CD14-positive monocyte (primary cell): ENCODE measurements around the gene CAMTA1. TPM values are rescaled to one million over a fixed set of nuclear protein-coding genes. Genes with fewer than 3 reads are reported as not detected.

ENCODE experiments used
- DNase-seq, 3 donors: peaks; one replicate each; pipeline ENCODE4 v3.0.0-alpha.2; 2011 to 2022
- H2AFZ ChIP-seq: 2 replicates; pipeline ENCODE4 v1.6.0; 2012; ENCODE audit warnings: mild to moderate bottlenecking, low read depth, low read length, inconsistent platforms; ENCODE audit not compliant: insufficient read depth, poor library complexity, severe bottlenecking
- H3K27ac ChIP-seq, 2 donors: 1 replicate in 1 of 2; 2 replicates in 1 of 2; pipeline ENCODE4 v1.5.1; 2012 to 2013; ENCODE audit warnings: low read length in 2 of 2, control low read depth in 1 of 2, inconsistent platforms in 1 of 2, low read depth in 1 of 2, mild to moderate bottlenecking in 1 of 2
- H3K27me3 ChIP-seq, 2 donors: one replicate each; pipeline versions ENCODE4 v1.6.0 to v1.6.1; 2011 to 2013; ENCODE audit warnings: low read length in 2 of 2; ENCODE audit not compliant: control insufficient read depth in 2 of 2, insufficient read depth in 2 of 2
- H3K36me3 ChIP-seq, 2 donors: replicated peaks in 1 of 2; 1 replicate in 1 of 2; 2 replicates in 1 of 2; pipeline versions ENCODE4 v1.5.1 to v1.6.1; 2012 to 2013; ENCODE audit warnings: low read length in 2 of 2, control low read depth in 1 of 2, inconsistent platforms in 1 of 2, mild to moderate bottlenecking in 1 of 2; ENCODE audit not compliant: insufficient read depth in 2 of 2, control insufficient read depth in 1 of 2
- H3K4me1 ChIP-seq, 2 donors: 1 replicate in 1 of 2; 2 replicates in 1 of 2; pipeline versions ENCODE4 v1.5.1 to v1.6.1; 2012 to 2013; ENCODE audit warnings: low read length in 2 of 2, control low read depth in 1 of 2, inconsistent platforms in 1 of 2, mild to moderate bottlenecking in 1 of 2, moderate library complexity in 1 of 2; ENCODE audit not compliant: insufficient read depth in 2 of 2, control insufficient read depth in 1 of 2
- H3K4me2 ChIP-seq: replicated peaks from 2 replicates; pipeline ENCODE3; 2012; ENCODE audit warnings: low read length, moderate library complexity, mild to moderate bottlenecking; ENCODE audit not compliant: poor library complexity, severe bottlenecking; ENCODE audit errors: extremely low read depth
- H3K4me3 ChIP-seq, 3 experiments: fragments of 200-600 bp in 1 of 3; sonication (generic) in 1 of 3; replicated peaks in 1 of 3; 1 replicate in 2 of 3; 2 replicates in 1 of 3; pipeline ENCODE4 v1.5.1; 2011 to 2013; ENCODE audit warnings: low read length in 3 of 3, mild to moderate bottlenecking in 3 of 3, control low read depth in 2 of 3, low read depth in 2 of 3, inconsistent platforms in 1 of 3, moderate library complexity in 1 of 3
- H3K79me2 ChIP-seq: 2 replicates; pipeline ENCODE4 v1.6.0; 2012; ENCODE audit warnings: mild to moderate bottlenecking, control low read depth, inconsistent platforms, low read length, moderate library complexity; ENCODE audit not compliant: insufficient read depth
- H3K9ac ChIP-seq: 2 replicates; pipeline ENCODE4 v1.6.0; 2017; ENCODE audit warnings: low read length, mild to moderate bottlenecking; ENCODE audit not compliant: insufficient read depth, poor library complexity, severe bottlenecking
- H3K9me3 ChIP-seq, 2 donors: replicated peaks in 1 of 2; 1 replicate in 1 of 2; 2 replicates in 1 of 2; pipeline versions ENCODE4 v1.5.1 to v1.6.1; 2012 to 2013; ENCODE audit warnings: low read length in 2 of 2, control low read depth in 1 of 2; ENCODE audit not compliant: control insufficient read depth in 1 of 2, insufficient read depth in 1 of 2
- H4K20me1 ChIP-seq: 2 replicates; pipeline ENCODE4 v1.6.0; 2012; ENCODE audit warnings: mild to moderate bottlenecking, low read length, control low read depth, moderate library complexity; ENCODE audit not compliant: insufficient read depth
- H3K27ac Mint-ChIP-seq, 7 donors: one replicate each; pipeline ENCODE4 v1.8.0; 2020; ENCODE audit warnings: mild to moderate bottlenecking in 7 of 7, mixed read lengths in 7 of 7, moderate library complexity in 6 of 7, inconsistent platforms in 2 of 7
- H3K27me3 Mint-ChIP-seq, 3 donors: one replicate each; pipeline ENCODE4 v1.8.0; 2021 to 2022; ENCODE audit warnings: low read depth in 3 of 3, mild to moderate bottlenecking in 3 of 3, mixed read lengths in 3 of 3, moderate library complexity in 3 of 3, inconsistent platforms in 1 of 3
- H3K36me3 Mint-ChIP-seq, 2 donors: one replicate each; pipeline ENCODE4 v1.8.0; 2020; ENCODE audit warnings: mixed read lengths in 2 of 2, inconsistent platforms in 1 of 2, mild to moderate bottlenecking in 1 of 2
- H3K4me1 Mint-ChIP-seq: one replicate; pipeline ENCODE4 v1.8.0; 2020; ENCODE audit warnings: mild to moderate bottlenecking, mixed read lengths
- H3K4me3 Mint-ChIP-seq, 2 donors: one replicate each; pipeline ENCODE4 v1.8.0; 2020; ENCODE audit warnings: mild to moderate bottlenecking in 2 of 2, mixed read lengths in 2 of 2, moderate library complexity in 1 of 2
- H3K9me3 Mint-ChIP-seq, 7 donors: one replicate each; pipeline ENCODE4 v1.8.0; 2020 to 2022; ENCODE audit warnings: mixed read lengths in 7 of 7, mild to moderate bottlenecking in 6 of 7, moderate library complexity in 6 of 7, inconsistent platforms in 2 of 7
- CTCF ChIP-seq: fragments of 200-600 bp; IDR thresholded peaks from one replicate; pipeline ENCODE4 v1.8.0; 2022; ENCODE audit warnings: antibody characterized with exemption, mild to moderate bottlenecking
- WGBS: methylation state at CpG from one replicate; pipeline ENCODE4 v1.1.5; 2013; ENCODE audit warnings: missing lambda C conversion rate; ENCODE audit not compliant: insufficient coverage; 5-methylcytosine and 5-hydroxymethylcytosine counted together
- intact Hi-C, 2 donors: fragments of 100-400 bp; cut with micrococcal nuclease; formaldehyde crosslinking; loops; one replicate each; pipeline versions ENCODE4 v1.15.0 to v1.15.1; 2023
- polyA plus RNA-seq, 3 donors: library from polyadenylated mRNA; depleted of rRNA in 1 of 3; unstranded in 2 of 3; stranded (reverse) in 1 of 3; fragments of 300-500 nt in 2 of 3; fragments of >200 nt in 1 of 3; fragmentation: Illumina TruSeq in 2 of 3; gene quantifications; 1 replicate in 2 of 3; 2 replicates in 1 of 3; pipeline ENCODE4 v1.2.3, GENCODE V29; 2012 to 2021

Gene CAMTA1
- polyA plus RNA-seq, 3 donors: 52.0 to 89.6 (median 78.3) TPM

GRCh38 chr1:6954591-6954990, 169.3 kb downstream of the CAMTA1 start:
- H3K4me1 Mint-ChIP-seq: peaks cover 5% of the 10 kb centered on the region
- H3K27me3 Mint-ChIP-seq: peaks cover 0 to 5% (median 0%) of the 10 kb centered on the region in 3 donors
- Histone ChIP-seq H3K36me3 (no peaks in the 10 kb centered on the region), H3K9ac (no peak overlapping the region), H2AFZ (no peak overlapping the region), H3K4me2 (no peak overlapping the region), H4K20me1 (no peaks in the 10 kb centered on the region), H3K27me3 (no peaks in the 10 kb centered on the region), H3K9me3 (no peaks in the 10 kb centered on the region), H3K79me2 (no peaks in the 10 kb centered on the region), H3K27ac (no peak overlapping the region), H3K4me1 (peaks cover 0 to 6% of the 10 kb centered on the region in 2 donors), H3K4me3 (no peak overlapping the region)
- intact Hi-C loops: no loop called here
- TF ChIP-seq CTCF: no peak
- peaks cover 0 to 4% (median 0%) of the 10 kb centered on the region in 7 donors for H3K9me3 Mint-ChIP-seq
- WGBS: 91% methylated on average over 15 of the region's 15 CpGs
- no peak overlapping the region for H3K27ac Mint-ChIP-seq
- DNase-seq: no peak
- H3K36me3 Mint-ChIP-seq: no peaks in the 10 kb centered on the region
- no peak overlapping the region for H3K4me3 Mint-ChIP-seq

- 91% methylated on average over 16 of the region's 16 CpGs for WGBS
- H3K79me2 ChIP-seq: no peaks in the 10 kb centered on the region
- H3K4me1 ChIP-seq: peaks cover 0 to 6% of the 10 kb centered on the region in 2 donors
- H2AFZ ChIP-seq: no peak overlapping the region
- no peak overlapping the region for H3K4me2 ChIP-seq
- Mint-ChIP-seq H3K4me1 (peaks cover 5% of the 10 kb centered on the region), H3K4me3 (no peak overlapping the region), H3K27ac (no peak overlapping the region), H3K36me3 (no peaks in the 10 kb centered on the region), H3K9me3 (peaks cover 0 to 4% (median 0%) of the 10 kb centered on the region in 7 donors), H3K27me3 (peaks cover under 1 to 11% (median 5%) of the 10 kb centered on the region in 3 donors)
- H3K27me3 ChIP-seq: no peaks in the 10 kb centered on the region
- H4K20me1 ChIP-seq: no peaks in the 10 kb centered on the region
- no peak overlapping the region for H3K9ac ChIP-seq
- no peak for TF ChIP-seq CTCF
- intact Hi-C loops: no loop called here
- no peaks in the 10 kb centered on the region for H3K9me3 ChIP-seq
- H3K27ac ChIP-seq: no peak overlapping the region
- H3K36me3 ChIP-seq: no peaks in the 10 kb centered on the region
- no peak overlapping the region for H3K4me3 ChIP-seq
- no peak for DNase-seq
Measured at GRCh38 chr1:6955357-6956094, 170.3 kb downstream of the CAMTA1 start.
